SKM-1 (cell line): ENCODE measurements around the gene RGS19.

Experiments
- DNase-seq: peaks from one replicate; lab custom pipeline; 2025; ENCODE audit not compliant: unreplicated experiment; lab: John Stamatoyannopoulos, UW

Gene RGS19

DNA sequence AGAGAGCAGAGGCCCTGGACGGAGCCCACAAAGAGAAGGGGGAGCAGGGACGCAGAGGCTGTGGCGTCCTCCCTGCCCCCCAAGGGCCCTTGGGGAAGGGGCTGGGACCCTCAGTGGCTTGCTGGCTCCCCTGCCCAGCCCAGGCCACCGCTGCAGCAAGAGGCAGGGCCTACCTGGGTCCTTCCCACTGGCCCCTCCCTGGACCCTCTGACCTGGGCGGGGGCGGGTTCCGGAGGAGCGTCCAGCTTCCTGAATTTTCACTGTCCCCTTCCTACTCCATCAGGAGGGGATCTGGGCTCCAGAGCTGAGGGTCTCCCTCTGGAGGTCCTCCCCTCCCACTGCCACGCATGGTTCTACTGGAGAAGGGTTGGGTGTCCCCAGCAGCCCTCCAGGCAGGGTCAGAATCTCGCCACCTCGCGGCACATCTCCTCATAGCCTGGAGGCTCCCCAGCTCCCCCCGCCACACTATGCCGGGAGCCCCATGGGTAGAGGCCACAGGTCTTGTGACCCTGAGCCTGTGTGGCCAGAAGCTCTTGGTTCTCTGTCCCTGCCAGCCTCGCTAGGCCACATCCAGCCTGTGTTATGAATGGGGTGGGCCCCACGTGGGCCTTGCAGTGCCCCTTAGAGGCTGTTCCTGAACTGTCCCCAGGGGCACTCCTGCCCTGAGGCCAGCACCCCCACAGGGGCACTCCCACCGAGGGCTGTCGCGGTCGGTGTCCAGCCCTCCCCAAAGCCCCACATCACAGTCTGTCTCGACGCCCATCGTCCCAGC is 28.9 kb downstream of the RGS19 start:
- no peak for DNase-seq

DNA sequence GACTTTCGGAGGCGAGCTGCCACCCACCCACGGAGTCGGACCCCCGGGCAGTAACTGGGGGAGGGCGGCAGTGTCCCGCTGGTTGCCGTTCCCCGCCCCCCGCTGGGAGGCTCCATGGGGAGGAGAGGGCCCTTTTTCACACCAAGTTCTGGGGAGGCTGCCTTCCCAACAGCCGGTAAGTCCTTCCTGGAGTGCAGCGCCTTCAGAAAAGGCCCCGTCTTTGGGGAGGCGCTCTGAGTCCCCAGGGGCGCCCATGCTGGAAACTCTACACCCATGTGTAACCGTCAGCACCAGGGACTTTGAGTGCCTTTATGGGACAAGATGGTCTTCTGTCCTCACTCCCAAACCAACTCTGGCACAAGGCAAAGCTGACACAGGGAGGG is 29.4 kb downstream of the RGS19 start:
- DNase-seq, result no peak

- no peak for DNase-seq
These were observed 30.0 kb downstream of the RGS19 start, which contains the start of gene SOX18 for GRCh38 chr20:64049060-64049877. TSS of gene SOX18 (minus strand) at chr20:64049639. CDS start at chr20:64049516, 123 bp downstream.

DNA sequence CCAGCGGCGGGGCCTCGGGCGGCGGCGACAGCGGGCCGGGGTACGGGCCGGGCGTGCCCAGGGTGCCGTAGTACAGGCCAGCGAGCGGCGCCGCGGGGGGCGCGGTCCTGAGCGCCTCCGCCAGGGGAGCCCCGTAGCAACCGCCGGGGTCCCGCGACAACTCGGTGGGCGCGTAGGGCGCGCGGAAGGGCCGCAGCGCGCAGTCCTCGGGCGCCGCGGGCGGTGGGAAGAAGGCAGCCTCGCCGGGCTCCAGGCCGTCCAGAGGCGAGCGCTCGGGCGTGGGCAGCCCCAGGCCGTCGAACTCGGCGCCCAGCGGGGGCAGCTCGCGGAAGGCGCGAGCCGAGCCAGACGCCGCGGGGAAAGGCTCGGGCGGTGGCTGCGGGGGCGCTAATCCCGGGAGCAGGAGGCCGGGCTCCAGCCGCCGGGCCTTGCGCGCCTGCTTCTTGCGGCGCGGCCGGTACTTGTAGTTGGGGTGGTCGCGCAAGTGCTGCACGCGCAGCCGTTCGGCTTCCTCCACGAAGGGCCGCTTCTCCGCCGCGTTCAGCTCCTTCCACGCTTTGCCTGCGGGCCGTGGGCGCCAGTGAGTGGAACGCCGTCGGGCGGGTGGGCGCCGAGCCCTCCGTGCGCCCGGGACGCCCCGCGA is 30.8 kb downstream of the RGS19 start:
- no peak for DNase-seq

- DNase-seq, result no peak
These were observed 31.3 kb downstream of the RGS19 start for GRCh38 chr20:64047968-64048401.

DNA sequence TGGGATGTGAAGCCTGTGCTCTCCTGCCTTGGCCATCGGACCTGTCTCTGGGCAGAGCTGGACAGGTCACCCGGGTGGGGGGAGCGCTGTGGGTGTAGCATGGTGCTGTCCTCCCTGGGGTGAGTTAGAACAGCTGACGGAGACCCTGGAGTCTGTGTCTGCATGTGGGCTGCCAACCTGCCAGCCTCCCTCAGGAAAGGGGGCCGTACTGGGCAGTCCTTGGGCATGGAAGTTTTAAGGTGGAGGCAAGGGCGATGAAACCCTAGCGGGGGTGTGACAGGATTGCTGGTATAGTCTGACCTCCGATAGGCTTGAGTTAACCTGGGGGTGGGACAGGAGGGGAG is 32.3 kb downstream of the RGS19 start:
- no peak for DNase-seq

DNA sequence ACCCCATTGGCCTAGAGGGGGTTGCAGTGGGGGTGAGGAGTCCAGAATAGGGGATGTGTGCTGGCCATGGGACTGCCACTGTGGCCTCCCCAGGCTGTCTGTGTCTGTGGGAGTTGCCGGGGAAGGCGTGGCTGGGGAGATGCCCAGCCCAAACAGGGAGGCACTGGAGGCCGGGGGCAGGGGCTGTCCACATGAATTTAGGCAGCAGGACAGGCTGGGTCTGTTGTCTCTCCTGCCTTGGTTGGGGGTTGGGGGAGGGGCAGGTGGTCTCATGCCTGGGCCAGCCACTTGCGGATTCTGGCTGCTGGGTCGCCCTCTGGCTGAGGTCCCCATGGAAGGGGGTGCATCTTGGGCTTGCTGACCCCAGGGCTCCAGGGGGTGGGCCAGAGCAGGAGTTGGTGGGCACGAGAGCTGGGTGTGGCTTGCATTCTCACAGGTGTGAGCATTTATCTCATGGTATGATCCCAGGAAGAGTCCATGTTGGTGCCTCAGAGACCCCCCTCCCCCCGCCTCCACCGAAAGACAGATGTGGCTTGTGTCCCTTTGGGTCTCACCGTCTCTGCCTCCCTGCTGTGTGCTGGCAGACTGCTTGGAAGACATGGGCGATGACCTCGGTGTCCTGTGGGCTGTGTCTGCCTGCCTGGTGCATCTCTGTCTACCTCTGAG is 33.8 kb downstream of the RGS19 start:
- no peak for DNase-seq

DNA sequence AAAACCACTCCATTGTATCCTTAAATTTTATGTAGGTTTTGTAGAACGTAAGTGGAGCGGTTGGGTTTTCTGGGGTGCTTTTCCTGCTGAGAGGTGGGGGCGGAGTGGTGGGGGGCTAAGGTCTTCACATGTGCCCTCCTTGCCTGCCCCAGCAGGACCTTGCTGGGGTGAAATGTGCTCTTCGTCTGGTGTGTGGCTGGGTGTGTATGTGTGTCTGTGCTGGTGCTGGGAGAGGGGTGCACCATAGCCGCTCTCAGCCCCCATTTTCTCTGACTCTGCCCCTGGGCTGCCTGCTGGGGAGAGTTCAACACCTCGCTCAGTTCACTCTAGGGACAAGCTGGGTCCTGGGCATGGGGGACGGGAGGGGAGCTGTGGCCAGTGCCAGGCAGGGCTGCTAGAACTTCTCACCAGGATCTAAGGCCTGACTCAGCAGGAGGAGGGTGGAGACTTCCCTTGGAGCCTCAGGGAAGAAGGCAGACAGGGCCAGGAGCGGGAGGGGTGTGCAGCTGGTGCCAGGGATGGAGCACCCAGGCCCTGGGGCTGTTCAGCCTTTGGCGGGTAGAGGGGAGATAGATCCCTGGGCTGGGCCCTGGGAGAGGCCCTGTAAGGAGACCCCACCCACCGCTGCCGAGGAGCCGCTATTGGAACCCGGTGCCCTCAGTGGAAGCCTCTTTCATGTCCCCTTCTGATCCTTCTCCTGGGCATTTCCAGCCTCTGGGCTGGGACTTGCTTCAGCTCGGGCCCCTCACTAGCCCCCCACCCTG is 34.7 kb downstream of the RGS19 start:
- DNase-seq, result no peak

GRCh38 chr20:64043768-64044167 is 35.5 kb downstream of the RGS19 start:
- no peak for DNase-seq

GRCh38 chr20:64042054-64042781 is 37.1 kb downstream of the RGS19 start:
- DNase-seq, result no peak

- no peak for DNase-seq
These were observed 37.6 kb downstream of the RGS19 start for GRCh38 chr20:64041781-64042053.

DNA sequence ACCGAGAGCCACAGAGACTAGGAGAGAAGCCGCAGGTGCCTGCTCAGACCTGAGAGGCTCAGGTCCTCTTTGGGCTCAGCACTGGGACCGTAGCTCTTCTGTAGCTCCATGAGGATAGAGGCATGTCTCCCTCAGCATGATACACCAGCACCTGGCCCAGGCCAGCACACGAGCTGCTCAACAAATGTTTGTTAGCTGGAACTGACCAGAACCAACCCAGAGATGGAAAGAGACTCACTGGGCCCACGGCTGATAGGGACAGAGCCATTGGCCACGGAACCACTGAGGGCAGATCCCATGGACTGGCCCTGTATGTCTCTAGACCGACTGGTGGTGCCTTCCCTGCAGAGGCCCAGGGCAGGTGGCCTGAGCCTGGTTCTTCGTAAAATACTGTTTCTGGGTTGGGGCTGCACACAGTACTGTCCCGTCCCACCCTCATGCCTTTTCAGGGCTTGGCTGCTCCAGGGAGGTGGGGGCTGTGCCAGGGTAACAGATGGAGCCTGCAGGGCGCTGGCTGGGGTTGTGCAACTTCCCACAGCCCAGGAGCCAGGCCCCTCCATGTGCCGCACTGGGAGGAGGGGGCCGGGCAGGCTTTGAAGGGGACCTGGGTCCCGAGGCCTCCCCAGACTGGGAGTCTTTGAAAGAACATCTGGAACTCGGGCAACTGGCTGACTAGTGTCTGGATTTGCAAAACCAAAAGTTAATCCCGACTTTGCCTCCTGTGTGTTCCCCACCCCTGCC is 38.1 kb downstream of the RGS19 start:
- no peak for DNase-seq

DNA sequence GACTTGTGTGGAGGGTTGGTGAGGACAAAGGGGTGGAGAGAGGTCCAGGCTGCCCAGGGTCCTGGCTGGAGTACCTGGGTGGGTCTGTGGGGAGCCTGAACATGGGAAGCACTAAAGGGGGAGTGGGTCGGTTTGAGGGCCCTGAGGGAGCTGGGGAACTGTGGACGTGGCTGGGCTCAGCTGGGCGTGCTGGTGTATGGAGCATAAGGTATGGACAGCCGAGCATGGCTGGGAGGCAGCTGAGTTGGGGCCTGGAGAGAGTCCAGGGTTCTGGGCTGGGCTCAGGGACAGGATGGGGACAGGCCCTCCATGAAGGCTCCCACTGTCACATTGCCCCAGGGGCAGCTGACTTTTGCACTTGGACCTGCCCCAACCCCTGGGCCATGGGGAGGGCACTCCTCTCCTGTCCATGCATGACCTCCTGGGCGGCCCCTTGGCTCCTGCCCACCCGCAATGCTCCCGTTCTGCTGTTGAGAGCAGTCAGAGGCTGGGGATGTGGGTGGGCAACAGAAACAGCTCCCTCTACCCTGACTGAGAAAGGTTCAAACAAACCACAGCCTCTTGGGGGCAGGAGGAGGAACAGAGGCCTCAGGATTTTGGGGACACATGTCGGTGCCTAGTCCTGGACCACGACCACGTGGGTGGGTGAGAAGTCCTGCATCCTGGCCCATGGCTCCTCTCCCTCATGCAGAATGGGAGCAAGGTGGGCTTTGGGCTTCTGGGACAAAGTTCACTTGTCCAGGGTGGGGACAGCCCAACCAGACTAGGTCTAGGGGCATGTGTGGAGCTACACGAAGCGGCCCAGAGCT is 38.9 kb downstream of the RGS19 start:
- no peak for DNase-seq

DNA sequence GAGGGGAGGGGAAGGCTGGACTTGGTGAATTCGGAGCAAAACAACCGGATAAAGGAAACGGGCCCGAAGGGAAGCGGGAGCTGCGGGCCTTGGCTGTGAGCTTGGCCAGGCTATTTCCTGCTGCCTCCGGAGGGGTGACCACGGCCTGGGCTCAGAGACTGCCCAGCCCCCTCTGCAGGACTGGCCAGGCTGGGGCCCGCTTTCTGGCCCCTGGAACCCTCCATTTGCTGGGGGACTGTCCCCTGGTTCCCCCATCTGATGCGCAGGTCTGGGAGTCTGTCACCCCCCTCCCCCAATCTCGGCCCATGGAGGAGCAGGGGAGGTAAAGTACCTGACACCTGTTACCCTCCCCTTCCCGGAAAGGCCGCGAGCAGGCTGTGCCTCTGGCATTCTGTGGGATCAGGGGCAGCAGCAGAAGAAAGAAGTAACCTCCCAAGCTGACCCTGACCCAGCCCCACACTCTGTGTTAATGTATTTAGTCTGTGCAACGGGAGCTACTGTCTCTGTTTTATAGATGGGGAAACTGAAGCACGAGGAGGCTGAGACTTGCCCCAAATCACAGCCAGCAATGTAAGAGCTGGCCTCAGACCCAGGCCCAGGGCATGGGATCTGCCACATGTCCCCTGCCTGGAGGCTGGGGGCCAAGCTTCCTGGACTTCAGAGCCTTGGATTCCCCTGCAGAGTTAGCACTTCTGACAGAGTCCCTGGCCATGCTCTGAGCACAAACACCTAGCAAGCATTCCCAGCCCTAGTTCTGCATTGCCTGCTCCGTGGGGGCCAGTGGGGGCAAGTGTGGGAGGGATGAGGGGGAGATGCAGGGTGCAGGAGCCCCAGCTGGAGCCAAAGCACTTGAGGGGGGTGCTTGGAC is 39.8 kb downstream of the RGS19 start:
- no peak for DNase-seq

- DNase-seq, result peak; percentile 69
These were observed 40.6 kb downstream of the RGS19 start for GRCh38 chr20:64038565-64039292.

- DNase-seq, result no peak
These were observed 41.1 kb downstream of the RGS19 start for GRCh38 chr20:64038224-64038564.
